H1 (cell line): Measurements from ENCODE around the gene TGFBR2. TPM values are rescaled to one million over a fixed set of nuclear protein-coding genes. Genes with fewer than 3 reads are reported as not detected.

Experiments
- JUN ChIP-seq: IDR thresholded peaks from 2 replicates; pipeline ENCODE4 v1.6.1; 2011; ENCODE audit warnings: low read depth, mild to moderate bottlenecking, improper control_type of control experiment, low read length
- polyA plus RNA-seq, 7 experiments: library from polyadenylated mRNA; depleted of rRNA in 3 of 7; stranded (reverse) in 5 of 7; unstranded in 2 of 7; fragments of >200 nt in 5 of 7; fragments of 200-250 nt in 2 of 7; gene quantifications; 1 replicate in 5 of 7; 2 replicates in 1 of 7; 4 replicates in 1 of 7; pipeline versions ENCODE4 v1.2.1 to v1.2.3, GENCODE V29; 2011 to 2013; ENCODE audit warnings: missing spikeins in 2 of 7, mixed read lengths in 2 of 7
- total RNA-seq: library from RNA; stranded (reverse); fragmentation: NEBNext Ultra II Directional; extraction: Animal tissue kit (Norgen Biotek cat#: 25700); gene quantifications from 2 replicates; pipeline ENCODE4 v1.2.1, GENCODE V29; 2021
- TF ChIP-seq, protein P1 (sequence below): IDR thresholded peaks from 2 replicates; pipeline ENCODE4 v1.6.1; 2011; ENCODE audit warnings: low read length, improper control_type of control experiment
- TF ChIP-seq, protein P2 (sequence below): IDR thresholded peaks from 2 replicates; pipeline ENCODE4 v1.6.1; 2012; ENCODE audit warnings: inconsistent platforms
- TF ChIP-seq, protein P3 (sequence below): IDR thresholded peaks from 2 replicates; pipeline ENCODE4 v1.6.1; 2011; ENCODE audit warnings: low read depth, mild to moderate bottlenecking, low read length; ENCODE audit not compliant: insufficient read depth

Gene TGFBR2
- total and polyA plus RNA-seq, 2 of the 8 experiments (the other 6 are each of a cell fraction or from before 2014, with no cell fraction given): 4.2 to 7.4 TPM

GRCh38 chr3:30665539-30665938 is 59.1 kb downstream of the TGFBR2 start (continued):
- TF ChIP-seq, protein P1, sequence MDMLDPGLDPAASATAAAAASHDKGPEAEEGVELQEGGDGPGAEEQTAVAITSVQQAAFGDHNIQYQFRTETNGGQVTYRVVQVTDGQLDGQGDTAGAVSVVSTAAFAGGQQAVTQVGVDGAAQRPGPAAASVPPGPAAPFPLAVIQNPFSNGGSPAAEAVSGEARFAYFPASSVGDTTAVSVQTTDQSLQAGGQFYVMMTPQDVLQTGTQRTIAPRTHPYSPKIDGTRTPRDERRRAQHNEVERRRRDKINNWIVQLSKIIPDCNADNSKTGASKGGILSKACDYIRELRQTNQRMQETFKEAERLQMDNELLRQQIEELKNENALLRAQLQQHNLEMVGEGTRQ: no peak
- TF ChIP-seq, protein P2, sequence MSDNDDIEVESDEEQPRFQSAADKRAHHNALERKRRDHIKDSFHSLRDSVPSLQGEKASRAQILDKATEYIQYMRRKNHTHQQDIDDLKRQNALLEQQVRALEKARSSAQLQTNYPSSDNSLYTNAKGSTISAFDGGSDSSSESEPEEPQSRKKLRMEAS: no peak
- TF ChIP-seq, protein P3, sequence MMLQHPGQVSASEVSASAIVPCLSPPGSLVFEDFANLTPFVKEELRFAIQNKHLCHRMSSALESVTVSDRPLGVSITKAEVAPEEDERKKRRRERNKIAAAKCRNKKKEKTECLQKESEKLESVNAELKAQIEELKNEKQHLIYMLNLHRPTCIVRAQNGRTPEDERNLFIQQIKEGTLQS: no peak
- no peak for TF ChIP-seq JUN
